Suprapubic skin (tissue), 4 donors: ENCODE measurements around the gene FAM131B.

ENCODE experiments used
- EP300 ChIP-seq: sonication (generic); formaldehyde crosslinking; IDR thresholded peaks from one replicate; pipeline ENCODE4 v1.6.1; 2017; ENCODE audit warnings: antibody characterized with exemption
- POLR2AphosphoS5 ChIP-seq, 3 donors: sonication (generic); formaldehyde crosslinking; IDR thresholded peaks; one replicate each; pipeline ENCODE4 v1.6.1; 2017; ENCODE audit warnings: antibody characterized with exemption in 3 of 3

- TF ChIP-seq POLR2AphosphoS5 (IDR thresholded peaks at IDR 0.05) (no peak), EP300 (no peak)
Observed at GRCh38 chr7:143411976-143412708, 49.6 kb upstream of the FAM131B start.
